Measurements from ENCODE around the gene IFT43. TPM values are rescaled to one million over a fixed set of nuclear protein-coding genes. Genes with fewer than 3 reads are reported as not detected.

Gene IFT43
- total RNA-seq, 1 experiment from 2014 or later = 18.6 TPM

DNA sequence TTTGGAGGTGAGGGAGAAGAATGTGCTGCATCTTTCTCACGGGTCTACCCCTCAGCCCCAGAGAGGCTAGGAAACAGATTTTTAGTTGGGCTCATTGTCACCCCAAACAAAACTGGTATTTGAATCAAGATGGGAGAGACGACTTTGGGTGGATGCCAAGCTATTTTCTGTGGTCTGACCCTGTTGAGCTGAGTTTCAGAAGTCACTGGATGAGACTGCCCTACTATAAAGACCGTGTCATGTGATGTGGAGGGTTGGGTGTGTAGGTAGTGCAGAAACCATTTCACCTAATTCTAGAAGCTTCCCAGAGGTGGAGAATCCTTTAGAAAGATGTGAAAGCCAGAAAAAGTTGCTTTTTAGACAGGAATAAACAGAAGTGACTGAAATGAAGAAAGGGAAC, 60.2 kb downstream of the IFT43 start:
- Histone ChIP-seq H3K4me2 (ENCODE audit: insufficient read depth, insufficient read length, low read length) (no peak overlapping the region), H2AK5ac (ENCODE audit: insufficient read length, low read length) (no peak overlapping the region), H2BK12ac (ENCODE audit: insufficient read length, low read depth, low read length) (no peak overlapping the region), H3K9ac (ENCODE audit: extremely low read depth, insufficient read length, low read length) (no peak overlapping the region), H3K23ac (ENCODE audit: insufficient read length, low read depth, low read length) (no peak overlapping the region), H2BK15ac (ENCODE audit: low read depth, low read length) (no peak overlapping the region), H2BK20ac (ENCODE audit: low read depth, low read length, poor library complexity, severe bottlenecking) (no peak overlapping the region), H3K27ac (ENCODE audit: insufficient read length, low read depth, low read length) (no peak overlapping the region), H4K91ac (ENCODE audit: insufficient read length, low read depth, low read length) (no peak overlapping the region), H4K5ac (ENCODE audit: insufficient read length, low read depth, low read length) (no peak overlapping the region), H2AFZ (ENCODE audit: low read length) (no peak overlapping the region), H4K8ac (replicated peaks; ENCODE audit: insufficient read length, low read depth, low read length) (no peak overlapping the region), H2BK5ac (ENCODE audit: insufficient read length, low read length) (no peak overlapping the region), H3K23me2 (ENCODE audit: insufficient read length, low read depth, low read length, poor library complexity, severe bottlenecking) (no peaks in the 10 kb centered on the region), H3K4ac (ENCODE audit: low read depth, low read length) (no peak overlapping the region), H3K14ac (ENCODE audit: insufficient read depth, low read length) (no peak overlapping the region), H3K79me1 (ENCODE audit: insufficient read depth, low read depth, low read length, poor library complexity, severe bottlenecking) (no peaks in the 10 kb centered on the region), H3K56ac (ENCODE audit: insufficient read length, low read depth, low read length) (no peak overlapping the region), H3T11ph (ENCODE audit: low read length) (no peak overlapping the region), H3K9me3 (ENCODE audit: control insufficient read depth, low read depth, low read length) (no peaks in the 10 kb centered on the region), H3K4me1 (ENCODE audit: insufficient read depth, low read length) (0 out of 2 replicates have a peak, but pooled peaks cover 4% of the 10 kb centered on the region), H3K18ac (ENCODE audit: insufficient read length, low read depth, low read length) (no peak overlapping the region), H4K20me1 (ENCODE audit: control insufficient read depth, insufficient read depth, insufficient read length) (no peaks in the 10 kb centered on the region), H3K27me3 (ENCODE audit: insufficient read depth, low read length) (no peaks in the 10 kb centered on the region), H2BK120ac (ENCODE audit: low read depth, low read length, poor library complexity, severe bottlenecking) (no peak overlapping the region), H3K79me2 (ENCODE audit: insufficient read depth, low read length) (no peaks in the 10 kb centered on the region)
- no peak overlapping the region for H3K4me3 Mint-ChIP-seq
- peak overlapping the region in 1 of 3 experiments; percentile 9; a peak in 1 of 7 replicates for H3K27ac Mint-ChIP-seq
- H3K36me3 Mint-ChIP-seq (ENCODE audit: insufficient read depth in 1 of 3, low read depth in 3 of 3) = no peaks in the 10 kb centered on the region
- DNase-seq = no peak
- WGBS (ENCODE audit: extremely low coverage, insufficient read length, low lambda C conversion rate) = no CpG with 5 or more reads among the region's 3 CpGs
- TF ChIP-seq, protein P1, sequence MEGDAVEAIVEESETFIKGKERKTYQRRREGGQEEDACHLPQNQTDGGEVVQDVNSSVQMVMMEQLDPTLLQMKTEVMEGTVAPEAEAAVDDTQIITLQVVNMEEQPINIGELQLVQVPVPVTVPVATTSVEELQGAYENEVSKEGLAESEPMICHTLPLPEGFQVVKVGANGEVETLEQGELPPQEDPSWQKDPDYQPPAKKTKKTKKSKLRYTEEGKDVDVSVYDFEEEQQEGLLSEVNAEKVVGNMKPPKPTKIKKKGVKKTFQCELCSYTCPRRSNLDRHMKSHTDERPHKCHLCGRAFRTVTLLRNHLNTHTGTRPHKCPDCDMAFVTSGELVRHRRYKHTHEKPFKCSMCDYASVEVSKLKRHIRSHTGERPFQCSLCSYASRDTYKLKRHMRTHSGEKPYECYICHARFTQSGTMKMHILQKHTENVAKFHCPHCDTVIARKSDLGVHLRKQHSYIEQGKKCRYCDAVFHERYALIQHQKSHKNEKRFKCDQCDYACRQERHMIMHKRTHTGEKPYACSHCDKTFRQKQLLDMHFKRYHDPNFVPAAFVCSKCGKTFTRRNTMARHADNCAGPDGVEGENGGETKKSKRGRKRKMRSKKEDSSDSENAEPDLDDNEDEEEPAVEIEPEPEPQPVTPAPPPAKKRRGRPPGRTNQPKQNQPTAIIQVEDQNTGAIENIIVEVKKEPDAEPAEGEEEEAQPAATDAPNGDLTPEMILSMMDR (conservative IDR thresholded peaks at IDR 0.05) = no peak
- peaks cover 7 to 9% of the 10 kb centered on the region in 2 experiments for H3K4me1 Mint-ChIP-seq
- H3K27me3 Mint-ChIP-seq (ENCODE audit: low read depth) = no peaks in the 10 kb centered on the region
- no peaks in the 10 kb centered on the region for H3K9me3 Mint-ChIP-seq
